Liver (tissue), 9 donors: ENCODE results near the gene GRN. TPM values are rescaled to one million over a fixed set of nuclear protein-coding genes. Genes with fewer than 3 reads are reported as not detected.

Experiments
- DNase-seq: peaks from one replicate; pipeline ENCODE4 v3.0.0-alpha.2; 2017; ENCODE audit warnings: low spot score
- H3K27ac ChIP-seq, 2 donors: one replicate each; pipeline ENCODE4 v1.7.0; 2013; ENCODE audit warnings: inconsistent platforms in 2 of 2, low read length in 2 of 2, control low read depth in 1 of 2, low read depth in 1 of 2, mild to moderate bottlenecking in 1 of 2
- H3K27me3 ChIP-seq, 4 donors: one replicate each; pipeline versions ENCODE4 v1.6.1 to v1.7.0; 2013; ENCODE audit warnings: low read length in 3 of 4, inconsistent platforms in 1 of 4, mild to moderate bottlenecking in 1 of 4, moderate library complexity in 1 of 4; ENCODE audit not compliant: control insufficient read depth in 4 of 4, insufficient read depth in 4 of 4
- H3K36me3 ChIP-seq, 4 donors: one replicate each; pipeline versions ENCODE4 v1.6.1 to v1.7.0; 2013; ENCODE audit warnings: low read length in 3 of 4, mild to moderate bottlenecking in 3 of 4, low read depth in 1 of 4, moderate library complexity in 1 of 4; ENCODE audit not compliant: control insufficient read depth in 4 of 4, insufficient read depth in 3 of 4
- H3K4me1 ChIP-seq, 4 donors: one replicate each; pipeline versions ENCODE4 v1.6.1 to v1.7.0; 2013; ENCODE audit warnings: low read length in 3 of 4, mild to moderate bottlenecking in 3 of 4, moderate library complexity in 1 of 4; ENCODE audit not compliant: control insufficient read depth in 4 of 4, insufficient read depth in 4 of 4
- H3K4me3 ChIP-seq, 3 donors: one replicate each; pipeline versions ENCODE4 v1.6.1 to v1.7.0; 2013; ENCODE audit warnings: low read length in 3 of 3, control low read depth in 1 of 3, low read depth in 1 of 3, mild to moderate bottlenecking in 1 of 3
- H3K9ac ChIP-seq, 2 donors: one replicate each; pipeline ENCODE4 v1.7.0; 2013; ENCODE audit warnings: low read length in 2 of 2, mild to moderate bottlenecking in 2 of 2, moderate library complexity in 2 of 2, control low read depth in 1 of 2, low read depth in 1 of 2
- H3K9me3 ChIP-seq, 4 donors: one replicate each; pipeline versions ENCODE4 v1.6.1 to v1.7.0; 2013; ENCODE audit warnings: low read length in 3 of 4; ENCODE audit not compliant: control insufficient read depth in 4 of 4
- EGR1 ChIP-seq, 2 donors: IDR thresholded peaks; 2 replicates each; pipeline ENCODE4 v1.6.1; 2016 to 2018; ENCODE audit warnings: antibody characterized with exemption in 2 of 2, low read depth in 2 of 2
- FOXA1 ChIP-seq: IDR thresholded peaks from 2 replicates; pipeline ENCODE4 v1.6.1; 2016; ENCODE audit warnings: antibody characterized with exemption
- FOXA2 ChIP-seq: IDR thresholded peaks from 2 replicates; pipeline ENCODE4 v1.6.1; 2016; ENCODE audit warnings: antibody characterized with exemption
- GABPA ChIP-seq, 2 donors: IDR thresholded peaks in 1 of 2; conservative IDR thresholded peaks in 1 of 2; 2 replicates each; pipeline ENCODE4 v1.6.1; 2016; ENCODE audit warnings: antibody characterized with exemption in 2 of 2, mild to moderate bottlenecking in 1 of 2, moderate library complexity in 1 of 2
- HNF4A ChIP-seq, 2 donors: conservative IDR thresholded peaks; 2 replicates each; pipeline ENCODE4 v1.6.1; 2016; ENCODE audit warnings: antibody characterized with exemption in 2 of 2, mild to moderate bottlenecking in 2 of 2
- HNF4G ChIP-seq: IDR thresholded peaks from 2 replicates; pipeline ENCODE4 v1.6.1; 2016; ENCODE audit warnings: antibody characterized with exemption
- JUND ChIP-seq, 2 donors: IDR thresholded peaks; 2 replicates each; pipeline ENCODE4 v1.6.1; 2016; ENCODE audit warnings: antibody characterized with exemption in 2 of 2
- NR2F2 ChIP-seq: IDR thresholded peaks from 2 replicates; pipeline ENCODE4 v1.6.1; 2016; ENCODE audit warnings: antibody characterized with exemption
- RAD21 ChIP-seq, 2 donors: IDR thresholded peaks; 2 replicates each; pipeline ENCODE4 v1.6.1; 2016; ENCODE audit warnings: antibody characterized with exemption in 2 of 2, mild to moderate bottlenecking in 2 of 2
- RXRA ChIP-seq, 2 donors: IDR thresholded peaks; 2 replicates each; pipeline ENCODE4 v1.6.1; 2017 to 2018; ENCODE audit warnings: antibody characterized with exemption in 2 of 2, mild to moderate bottlenecking in 1 of 2
- SP1 ChIP-seq: IDR thresholded peaks from 2 replicates; pipeline ENCODE4 v1.6.1; 2018; ENCODE audit warnings: antibody characterized with exemption, mild to moderate bottlenecking
- TAF1 ChIP-seq: conservative IDR thresholded peaks from 2 replicates; pipeline ENCODE4 v1.6.1; 2016; ENCODE audit warnings: antibody characterized with exemption, mild to moderate bottlenecking
- YY1 ChIP-seq: IDR thresholded peaks from 2 replicates; pipeline ENCODE4 v1.6.1; 2016; ENCODE audit warnings: antibody characterized with exemption, mild to moderate bottlenecking
- ZBTB33 ChIP-seq: IDR thresholded peaks from 2 replicates; pipeline ENCODE4 v1.6.1; 2016; ENCODE audit warnings: antibody characterized with exemption
- WGBS: extraction: QIAGEN DNeasy Blood & Tissue Kit; methylation state at CpG from one replicate; pipeline ENCODE4 v1.1.7; 2013; 5-methylcytosine and 5-hydroxymethylcytosine counted together
- polyA plus RNA-seq, 2 donors: library from polyadenylated mRNA; stranded (reverse) in 1 of 2; unstranded in 1 of 2; fragments of 200-250 nt in 1 of 2; fragments of >200 nt in 1 of 2; fragmentation: Nextera tagmentation in 1 of 2; extraction: Ambion mirVana in 1 of 2; gene quantifications; one replicate each; pipeline versions ENCODE4 v1.2.1 to v1.2.3, GENCODE V29; 2013 to 2015
- total RNA-seq, 2 donors: library from RNA; depleted of rRNA; stranded (reverse); fragments of >200 nt; gene quantifications; one replicate each; pipeline ENCODE4 v1.2.3, GENCODE V29; 2014
- TF ChIP-seq, protein P1 (sequence below): IDR thresholded peaks from 2 replicates; pipeline ENCODE4 v1.6.1; 2016; ENCODE audit warnings: antibody characterized with exemption
- TF ChIP-seq, protein P2 (sequence below): fragments of 150-350 bp; IDR thresholded peaks from 2 replicates; pipeline ENCODE4 v1.5.1; 2017; ENCODE audit warnings: improper control_type of control experiment, low read depth, low read length; ENCODE audit not compliant: missing input control
- TF ChIP-seq, protein P3 (sequence below): IDR thresholded peaks from 2 replicates; pipeline ENCODE4 v1.6.1; 2016; ENCODE audit warnings: antibody characterized with exemption
- TF ChIP-seq, protein P4 (sequence below): IDR thresholded peaks from 2 replicates; pipeline ENCODE4 v1.6.1; 2016; ENCODE audit warnings: antibody characterized with exemption, mild to moderate bottlenecking
- donor health status: healthy.
- donor health status: healthy.
- donor health status: healthy.
- donor health status: healthy.
- donor health status: healthy.

GRN gene
- total and polyA plus RNA-seq, 4 donors: 90.9 to 166 (median 133) TPM

DNA sequence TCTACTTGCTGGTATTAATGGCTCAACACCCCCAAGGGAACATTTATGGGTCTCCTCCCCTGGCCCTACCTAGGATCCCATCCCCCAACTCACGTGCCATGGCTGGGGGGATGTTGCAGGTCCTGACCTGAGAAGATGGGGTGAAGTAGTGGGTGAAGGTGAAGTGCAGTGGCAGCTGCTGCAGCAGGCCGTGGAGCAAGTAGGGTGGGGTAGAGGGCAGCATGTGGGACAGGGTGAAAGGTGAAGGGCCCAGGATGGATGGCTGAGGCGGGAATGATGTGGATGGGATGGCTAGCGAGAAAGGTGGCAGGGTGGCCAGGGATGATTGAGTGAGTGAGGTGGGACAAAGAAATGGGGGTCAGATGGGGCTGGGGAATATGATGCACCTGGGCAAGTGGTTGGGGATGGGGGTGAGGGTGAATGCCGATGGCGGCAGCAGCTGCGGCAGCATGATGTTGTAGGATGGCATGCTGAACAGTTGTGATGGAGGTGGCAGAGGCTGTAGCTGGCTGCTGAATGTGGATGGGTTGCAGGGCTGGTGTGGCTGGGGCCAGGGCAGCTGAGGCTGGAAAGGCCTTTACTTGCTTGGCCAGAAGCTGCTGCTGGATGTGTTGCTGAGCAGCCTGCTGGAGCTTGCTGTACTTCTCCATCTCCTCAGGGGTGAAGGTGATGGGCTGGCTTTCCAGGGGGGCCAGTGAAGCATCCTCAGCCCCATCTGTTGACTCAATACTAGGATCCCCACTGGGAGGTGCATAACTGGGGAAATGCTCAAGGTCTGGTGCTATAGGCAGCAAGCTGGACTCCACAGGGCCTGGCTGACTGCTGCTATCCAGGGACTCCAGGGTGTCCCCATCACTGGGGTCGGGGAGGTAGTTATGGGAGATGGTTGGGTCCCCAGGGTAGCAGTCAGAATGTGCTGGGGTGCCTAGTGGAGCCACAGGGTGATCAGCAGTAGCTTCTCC is 52.7 kb downstream of the GRN start:
- DNase-seq: no peak
- TF ChIP-seq, protein P1, sequence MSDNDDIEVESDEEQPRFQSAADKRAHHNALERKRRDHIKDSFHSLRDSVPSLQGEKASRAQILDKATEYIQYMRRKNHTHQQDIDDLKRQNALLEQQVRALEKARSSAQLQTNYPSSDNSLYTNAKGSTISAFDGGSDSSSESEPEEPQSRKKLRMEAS: no peak
- TF ChIP-seq HNF4A (conservative IDR thresholded peaks at IDR 0.05): no peak
- TF ChIP-seq FOXA1: no peak
- no peak for TF ChIP-seq GABPA (IDR thresholded peaks at IDR 0.05 in 1 of 2, conservative IDR thresholded peaks at IDR 0.05 in 1 of 2)
- TF ChIP-seq JUND (IDR thresholded peaks at IDR 0.05): no peak
- TF ChIP-seq RAD21 (IDR thresholded peaks at IDR 0.05): no peak
- TF ChIP-seq EGR1 (IDR thresholded peaks at IDR 0.05; ENCODE audit: low read depth in 2 of 2): no peak
- TF ChIP-seq, protein P2, sequence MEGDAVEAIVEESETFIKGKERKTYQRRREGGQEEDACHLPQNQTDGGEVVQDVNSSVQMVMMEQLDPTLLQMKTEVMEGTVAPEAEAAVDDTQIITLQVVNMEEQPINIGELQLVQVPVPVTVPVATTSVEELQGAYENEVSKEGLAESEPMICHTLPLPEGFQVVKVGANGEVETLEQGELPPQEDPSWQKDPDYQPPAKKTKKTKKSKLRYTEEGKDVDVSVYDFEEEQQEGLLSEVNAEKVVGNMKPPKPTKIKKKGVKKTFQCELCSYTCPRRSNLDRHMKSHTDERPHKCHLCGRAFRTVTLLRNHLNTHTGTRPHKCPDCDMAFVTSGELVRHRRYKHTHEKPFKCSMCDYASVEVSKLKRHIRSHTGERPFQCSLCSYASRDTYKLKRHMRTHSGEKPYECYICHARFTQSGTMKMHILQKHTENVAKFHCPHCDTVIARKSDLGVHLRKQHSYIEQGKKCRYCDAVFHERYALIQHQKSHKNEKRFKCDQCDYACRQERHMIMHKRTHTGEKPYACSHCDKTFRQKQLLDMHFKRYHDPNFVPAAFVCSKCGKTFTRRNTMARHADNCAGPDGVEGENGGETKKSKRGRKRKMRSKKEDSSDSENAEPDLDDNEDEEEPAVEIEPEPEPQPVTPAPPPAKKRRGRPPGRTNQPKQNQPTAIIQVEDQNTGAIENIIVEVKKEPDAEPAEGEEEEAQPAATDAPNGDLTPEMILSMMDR: no peak
- no peak for TF ChIP-seq TAF1
- TF ChIP-seq FOXA2: no peak
- no peak for TF ChIP-seq NR2F2
- TF ChIP-seq, protein P3, sequence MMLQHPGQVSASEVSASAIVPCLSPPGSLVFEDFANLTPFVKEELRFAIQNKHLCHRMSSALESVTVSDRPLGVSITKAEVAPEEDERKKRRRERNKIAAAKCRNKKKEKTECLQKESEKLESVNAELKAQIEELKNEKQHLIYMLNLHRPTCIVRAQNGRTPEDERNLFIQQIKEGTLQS: no peak
- no peak for TF ChIP-seq YY1
- TF ChIP-seq SP1: no peak
- no peak for TF ChIP-seq RXRA (IDR thresholded peaks at IDR 0.05)
- no peak for TF ChIP-seq HNF4G
- no peak for TF ChIP-seq ZBTB33
- TF ChIP-seq, protein P4, sequence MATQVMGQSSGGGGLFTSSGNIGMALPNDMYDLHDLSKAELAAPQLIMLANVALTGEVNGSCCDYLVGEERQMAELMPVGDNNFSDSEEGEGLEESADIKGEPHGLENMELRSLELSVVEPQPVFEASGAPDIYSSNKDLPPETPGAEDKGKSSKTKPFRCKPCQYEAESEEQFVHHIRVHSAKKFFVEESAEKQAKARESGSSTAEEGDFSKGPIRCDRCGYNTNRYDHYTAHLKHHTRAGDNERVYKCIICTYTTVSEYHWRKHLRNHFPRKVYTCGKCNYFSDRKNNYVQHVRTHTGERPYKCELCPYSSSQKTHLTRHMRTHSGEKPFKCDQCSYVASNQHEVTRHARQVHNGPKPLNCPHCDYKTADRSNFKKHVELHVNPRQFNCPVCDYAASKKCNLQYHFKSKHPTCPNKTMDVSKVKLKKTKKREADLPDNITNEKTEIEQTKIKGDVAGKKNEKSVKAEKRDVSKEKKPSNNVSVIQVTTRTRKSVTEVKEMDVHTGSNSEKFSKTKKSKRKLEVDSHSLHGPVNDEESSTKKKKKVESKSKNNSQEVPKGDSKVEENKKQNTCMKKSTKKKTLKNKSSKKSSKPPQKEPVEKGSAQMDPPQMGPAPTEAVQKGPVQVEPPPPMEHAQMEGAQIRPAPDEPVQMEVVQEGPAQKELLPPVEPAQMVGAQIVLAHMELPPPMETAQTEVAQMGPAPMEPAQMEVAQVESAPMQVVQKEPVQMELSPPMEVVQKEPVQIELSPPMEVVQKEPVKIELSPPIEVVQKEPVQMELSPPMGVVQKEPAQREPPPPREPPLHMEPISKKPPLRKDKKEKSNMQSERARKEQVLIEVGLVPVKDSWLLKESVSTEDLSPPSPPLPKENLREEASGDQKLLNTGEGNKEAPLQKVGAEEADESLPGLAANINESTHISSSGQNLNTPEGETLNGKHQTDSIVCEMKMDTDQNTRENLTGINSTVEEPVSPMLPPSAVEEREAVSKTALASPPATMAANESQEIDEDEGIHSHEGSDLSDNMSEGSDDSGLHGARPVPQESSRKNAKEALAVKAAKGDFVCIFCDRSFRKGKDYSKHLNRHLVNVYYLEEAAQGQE: no peak
- H3K27me3 ChIP-seq: no peaks in the 10 kb centered on the region
- no peak overlapping the region for H3K4me3 ChIP-seq
- H3K27ac ChIP-seq: no peak overlapping the region
- 96% methylated on average over 8 of the region's 8 CpGs for WGBS
- peaks cover 10 to 37% (median 21%) of the 10 kb centered on the region in 4 donors for H3K36me3 ChIP-seq
- H3K4me1 ChIP-seq: no peaks in the 10 kb centered on the region
- H3K9me3 ChIP-seq: no peaks in the 10 kb centered on the region
- H3K9ac ChIP-seq: no peak overlapping the region
